GM19397 (cell line): Measurements from ENCODE around the gene RPN2.

Source experiments
- ATAC-seq: cut with Tn5 transposase; IDR thresholded peaks from one replicate; pipeline ENCODE4 v1.9.1; 2021; ENCODE audit warnings: mild to moderate bottlenecking, moderate library complexity; ENCODE audit not compliant: unreplicated experiment

Gene RPN2

GRCh38 chr20:37179683-37180524 is 774 bp downstream of the RPN2 start:
- ATAC-seq: no peak

- ATAC-seq: no peak
These were observed 6.6 kb downstream of the RPN2 start for GRCh38 chr20:37185686-37186085.

GRCh38 chr20:37188787-37189186 is 9.7 kb downstream of the RPN2 start:
- ATAC-seq: no peak

- no peak for ATAC-seq
These were observed 10.4 kb downstream of the RPN2 start for GRCh38 chr20:37189416-37190016.

GRCh38 chr20:37190354-37191112 is 11.4 kb downstream of the RPN2 start:
- no peak for ATAC-seq

- ATAC-seq: no peak
These were observed 13.2 kb downstream of the RPN2 start for GRCh38 chr20:37192137-37192854.

- ATAC-seq: no peak
These were observed 14.1 kb downstream of the RPN2 start for GRCh38 chr20:37193226-37193625.

- ATAC-seq: no peak
These were observed 14.7 kb downstream of the RPN2 start for GRCh38 chr20:37193821-37194220.

GRCh38 chr20:37194621-37195417 is 15.7 kb downstream of the RPN2 start:
- ATAC-seq: no peak

- ATAC-seq: no peak
These were observed 20.0 kb downstream of the RPN2 start for GRCh38 chr20:37198932-37199660.

- ATAC-seq: no peak
These were observed 21.2 kb downstream of the RPN2 start for GRCh38 chr20:37200376-37200775.

- no peak for ATAC-seq
These were observed 22.0 kb downstream of the RPN2 start for GRCh38 chr20:37200926-37201826.

GRCh38 chr20:37201827-37202162 is 22.7 kb downstream of the RPN2 start:
- no peak for ATAC-seq

GRCh38 chr20:37202267-37202943 is 23.3 kb downstream of the RPN2 start:
- no peak for ATAC-seq

- ATAC-seq: no peak
These were observed 24.9 kb downstream of the RPN2 start for GRCh38 chr20:37204056-37204455.

GRCh38 chr20:37205130-37205529 is 26.0 kb downstream of the RPN2 start:
- no peak for ATAC-seq

GRCh38 chr20:37205794-37206193 is 26.7 kb downstream of the RPN2 start:
- no peak for ATAC-seq

GRCh38 chr20:37207171-37207570 is 28.0 kb downstream of the RPN2 start:
- no peak for ATAC-seq
